GM21723 (cell line): ENCODE data around the gene ABCG8.

Experiments
- ATAC-seq: cut with Tn5 transposase; IDR thresholded peaks from one replicate; pipeline ENCODE4 v1.9.1; 2021; ENCODE audit warnings: mild to moderate bottlenecking, moderate library complexity; ENCODE audit not compliant: unreplicated experiment

ABCG8 gene

GRCh38 chr2:43838560-43839267, at the start of gene ABCG8, which contains the start of gene ABCG5:
TSS of gene ABCG8 (plus strand) at chr2:43838971. CDS start at chr2:43839054, 83 bp downstream.
TSS of gene ABCG5 (minus strand) at chr2:43838839. CDS start at chr2:43838679, 160 bp downstream.
- no peak for ATAC-seq

DNA sequence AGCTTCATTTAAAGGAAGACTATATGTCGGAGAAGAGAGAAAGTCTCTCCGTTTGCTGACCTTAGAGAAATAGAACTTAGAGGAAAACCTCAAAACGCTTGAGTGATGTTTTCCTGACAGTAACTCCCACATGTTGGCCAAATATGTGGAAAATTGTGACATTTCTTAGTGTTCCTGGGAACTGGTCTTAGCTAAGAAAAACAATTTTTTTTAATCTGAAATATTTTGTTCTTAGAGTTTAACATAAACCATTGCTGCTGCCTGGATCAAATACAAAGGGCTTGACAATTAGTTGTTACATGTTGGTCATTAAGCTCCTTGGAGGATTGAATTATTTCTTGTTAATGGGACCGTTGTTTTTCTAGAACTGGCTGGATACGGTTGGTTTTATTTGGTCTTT, 48.6 kb upstream of the ABCG8 start:
- ATAC-seq: no peak

- ATAC-seq: no peak
Observed at GRCh38 chr2:43791035-43791765, 47.6 kb upstream of the ABCG8 start.

GRCh38 chr2:43792653-43793052, 46.1 kb upstream of the ABCG8 start:
- ATAC-seq: no peak

GRCh38 chr2:43794956-43795355, 43.8 kb upstream of the ABCG8 start:
- ATAC-seq: no peak

DNA sequence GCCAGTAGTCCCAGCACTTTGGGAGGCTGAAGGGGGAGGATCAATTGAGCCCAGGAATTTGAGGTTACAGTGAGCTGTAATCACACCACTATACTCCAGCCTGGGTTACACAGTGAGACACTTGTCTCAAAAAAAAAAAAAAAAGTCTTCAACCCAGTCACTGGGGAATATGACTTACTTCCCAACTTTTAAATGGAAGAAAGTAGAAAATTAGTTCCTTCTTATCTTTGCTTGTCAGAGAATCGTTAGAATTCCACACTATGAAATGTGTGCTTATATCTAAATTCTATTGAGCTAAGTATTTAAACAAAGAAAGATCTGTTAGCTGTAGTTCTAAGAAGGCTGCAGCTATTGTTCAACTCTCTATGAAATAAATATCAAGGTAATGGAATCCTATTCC, 42.6 kb upstream of the ABCG8 start:
- ATAC-seq: no peak

GRCh38 chr2:43798300-43798699, 40.5 kb upstream of the ABCG8 start:
- ATAC-seq: no peak

DNA sequence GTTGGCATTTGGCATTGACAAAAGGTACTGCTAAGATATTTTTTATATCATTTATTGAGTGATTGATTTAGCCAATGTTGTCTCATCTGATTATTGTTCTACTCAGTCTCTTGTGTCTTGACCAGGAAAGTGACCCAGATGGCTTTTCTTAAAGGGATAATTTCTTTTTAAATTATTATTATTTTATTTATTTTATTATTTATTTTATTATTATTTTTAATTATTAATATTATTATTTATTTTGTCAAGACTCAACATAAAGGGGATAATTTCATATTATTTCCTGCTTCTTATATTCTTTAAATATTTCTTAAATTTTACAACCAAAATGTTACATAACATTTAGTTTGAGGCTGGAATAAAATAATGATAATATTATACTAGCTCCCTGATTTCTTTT, 37.9 kb upstream of the ABCG8 start:
- ATAC-seq: no peak

- no peak for ATAC-seq
Observed at GRCh38 chr2:43802135-43802534, 36.6 kb upstream of the ABCG8 start.

- no peak for ATAC-seq
Observed at GRCh38 chr2:43803113-43803512, 35.7 kb upstream of the ABCG8 start.

- no peak for ATAC-seq
Observed at GRCh38 chr2:43806719-43807031, 32.1 kb upstream of the ABCG8 start.

GRCh38 chr2:43810452-43810851, 28.3 kb upstream of the ABCG8 start:
- no peak for ATAC-seq

DNA sequence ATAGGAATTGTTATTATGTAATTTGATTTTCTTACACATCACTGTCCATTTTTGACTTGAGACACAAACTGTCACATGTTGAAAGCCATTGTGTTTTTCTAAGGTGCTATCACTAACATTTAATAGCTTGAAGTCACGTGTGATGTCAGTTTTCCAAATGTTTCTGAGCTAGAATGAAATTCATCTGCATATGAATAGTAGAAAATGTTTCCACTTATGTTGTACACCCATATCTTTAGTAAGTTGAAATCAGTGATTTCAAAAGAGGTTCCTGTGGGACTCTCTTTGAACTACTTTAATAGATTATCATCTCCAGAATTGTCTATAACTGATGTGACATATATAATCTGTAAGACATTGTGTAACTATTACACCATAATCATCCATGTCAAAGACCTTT, 27.9 kb upstream of the ABCG8 start:
- ATAC-seq: no peak

DNA sequence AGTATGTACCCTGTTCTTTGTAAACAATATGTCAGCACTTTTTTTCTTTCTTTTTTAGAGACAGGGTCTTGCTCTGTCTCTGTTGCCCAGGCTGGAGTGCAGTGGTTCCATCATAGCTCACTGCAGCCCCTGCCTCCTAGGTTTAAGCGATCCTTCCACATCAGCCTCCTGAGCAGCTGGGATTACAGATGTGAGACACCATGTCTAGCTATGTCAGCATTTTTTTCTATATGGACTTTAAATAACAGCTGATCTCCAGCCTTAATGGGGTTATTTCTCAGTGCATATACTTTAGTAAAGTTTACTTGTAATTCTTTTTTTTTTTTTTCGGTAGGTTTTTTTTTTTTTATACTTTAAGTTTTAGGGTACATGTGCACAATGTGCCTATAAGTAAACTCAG, 26.8 kb upstream of the ABCG8 start:
- no peak for ATAC-seq

DNA sequence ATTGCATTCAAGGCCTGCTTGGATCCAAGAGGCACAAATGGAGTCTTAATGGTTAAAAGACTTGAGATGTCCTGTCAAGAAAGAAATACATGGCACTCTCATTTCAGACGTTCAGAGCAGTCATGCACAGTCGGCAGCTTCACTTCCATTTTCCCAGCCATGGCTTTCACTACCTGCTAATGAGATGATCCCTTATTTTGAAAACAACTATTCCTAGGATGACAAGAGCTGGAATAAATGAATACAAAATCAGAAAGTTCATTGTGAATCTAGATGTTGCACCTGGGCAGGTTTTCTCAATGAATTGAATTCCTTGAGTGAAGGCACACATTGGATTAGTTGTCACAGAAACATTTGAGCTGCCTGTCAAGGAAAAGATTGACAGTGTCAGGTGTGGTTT, 25.8 kb upstream of the ABCG8 start:
- ATAC-seq: no peak

DNA sequence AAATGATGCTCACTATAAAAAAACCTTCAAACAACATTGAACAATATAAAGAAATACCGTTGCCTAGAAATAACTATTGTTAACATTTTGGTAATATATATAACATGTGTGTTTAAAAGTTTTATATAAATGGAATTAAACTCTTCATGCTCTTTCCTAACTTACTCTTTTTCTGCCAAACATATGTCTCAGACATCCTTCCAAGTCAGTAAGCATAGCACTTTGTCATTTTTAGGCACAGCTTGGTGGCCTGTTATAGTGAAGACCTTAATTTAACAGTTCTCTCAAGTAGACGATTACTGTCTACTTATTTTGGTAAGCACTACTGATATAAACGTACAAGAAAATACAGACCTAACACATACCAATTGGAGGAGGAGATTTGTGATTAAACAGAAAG, 24.1 kb upstream of the ABCG8 start:
- no peak for ATAC-seq

GRCh38 chr2:43818761-43819160, 20.0 kb upstream of the ABCG8 start:
- ATAC-seq: no peak

DNA sequence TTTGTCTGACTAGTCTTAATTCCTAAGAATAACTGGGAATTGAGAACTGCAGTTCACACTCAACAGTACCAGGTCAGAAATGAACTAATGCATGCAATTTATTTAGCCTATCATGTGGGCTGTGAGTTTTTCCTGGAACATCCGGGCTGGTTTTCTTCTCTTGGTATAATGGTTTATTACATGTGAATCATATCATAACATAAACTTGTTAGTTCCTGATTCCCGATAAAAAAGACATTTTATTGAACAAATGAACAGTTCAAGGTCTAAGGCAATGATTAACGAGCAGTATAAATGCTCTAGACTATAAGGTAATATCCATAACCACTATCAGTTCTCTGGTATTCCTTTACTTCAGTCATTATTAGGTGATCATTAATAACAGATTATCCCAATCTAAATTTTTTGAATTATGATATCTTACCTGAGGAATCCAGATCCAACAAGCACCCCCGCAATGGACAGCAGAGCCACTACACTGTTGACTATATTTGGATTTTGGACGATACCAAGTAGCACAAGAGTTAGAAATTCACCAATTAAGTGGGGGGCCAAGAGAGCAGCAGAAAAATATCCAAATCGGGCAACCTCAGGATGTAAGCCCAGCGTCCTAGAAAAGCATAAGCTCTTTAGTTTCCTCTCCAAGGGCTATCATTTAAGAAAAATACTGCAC, 19.1 kb upstream of the ABCG8 start:
- no peak for ATAC-seq

- no peak for ATAC-seq
Observed at GRCh38 chr2:43822839-43823238, 15.9 kb upstream of the ABCG8 start.

- ATAC-seq: no peak
Observed at GRCh38 chr2:43823751-43824150, 15.0 kb upstream of the ABCG8 start.

GRCh38 chr2:43824512-43824911, 14.3 kb upstream of the ABCG8 start:
- no peak for ATAC-seq

GRCh38 chr2:43824951-43825493, 13.7 kb upstream of the ABCG8 start:
- no peak for ATAC-seq
